BE2C (cell line): Measurements from ENCODE around the gene KIRREL3.
"Not testable (repeated sequence)": the region's sequence is repeated elsewhere in the genome, so short reads cannot be mapped to it uniquely, and the experiment has no call there.

Experiments used
- DNase-seq: peaks from one replicate; pipeline ENCODE4 v3.0.0-alpha.2; 2020
- H3K27me3 ChIP-seq: fragments of 250-450 bp; sonication (Bioruptor Pico); 2 replicates; pipeline ENCODE4 v1.5.1; 2020; ENCODE audit warnings: mild to moderate bottlenecking
- H3K36me3 ChIP-seq: fragments of 250-450 bp; sonication (Bioruptor Pico); 2 replicates; pipeline ENCODE4 v1.5.1; 2020; ENCODE audit warnings: mild to moderate bottlenecking
- H3K4me1 ChIP-seq: fragments of 250-450 bp; sonication (Bioruptor Pico); 2 replicates; pipeline ENCODE4 v1.5.1; 2020
- H3K4me3 ChIP-seq: 2 replicates; pipeline ENCODE4 v1.5.1; 2011; ENCODE audit warnings: low read depth, low read length
- H3K9me3 ChIP-seq: fragments of 250-450 bp; sonication (Bioruptor Pico); 2 replicates; pipeline ENCODE4 v1.5.1; 2020
- CTCF ChIP-seq: IDR thresholded peaks from 2 replicates; pipeline ENCODE4 v1.5.1; 2012; ENCODE audit warnings: mild to moderate bottlenecking, low read depth, low read length

KIRREL3 gene

GRCh38 chr11:126380909-126381308, 619.7 kb downstream of the KIRREL3 start:
- Histone ChIP-seq H3K27me3 (no peaks in the 10 kb centered on the region), H3K4me3 (no peak overlapping the region), H3K9me3 (no peaks in the 10 kb centered on the region), H3K4me1 (peaks cover 6% of the 10 kb centered on the region; the same call in 1 of the 2 replicates), H3K36me3 (no peaks in the 10 kb centered on the region)
- no peak for TF ChIP-seq CTCF
- DNase-seq, result no peak

- peaks cover 6% of the 10 kb centered on the region; the same call in 1 of the 2 replicates for H3K4me1 ChIP-seq
- DNase-seq, result no peak
- H3K9me3 ChIP-seq, result no peaks in the 10 kb centered on the region
- H3K27me3 ChIP-seq, result no peaks in the 10 kb centered on the region
- H3K36me3 ChIP-seq, result no peaks in the 10 kb centered on the region
- H3K4me3 ChIP-seq, result no peak overlapping the region
- no peak for TF ChIP-seq CTCF
Observed at GRCh38 chr11:126378763-126379162, 621.8 kb downstream of the KIRREL3 start.

- Histone ChIP-seq H3K4me1 (peaks cover 6% of the 10 kb centered on the region; the same call in 1 of the 2 replicates), H3K9me3 (no peaks in the 10 kb centered on the region), H3K27me3 (no peaks in the 10 kb centered on the region), H3K4me3 (no peak overlapping the region), H3K36me3 (no peaks in the 10 kb centered on the region)
- TF ChIP-seq CTCF, result no peak
- DNase-seq, result no peak
Observed at GRCh38 chr11:126375726-126376125, 624.8 kb downstream of the KIRREL3 start.

- H3K36me3 ChIP-seq, H3K9me3 ChIP-seq, H3K27me3 ChIP-seq: not testable (repeated sequence)
Observed at GRCh38 chr11:126374562-126375300, 625.8 kb downstream of the KIRREL3 start.

GRCh38 chr11:126373389-126374066, 627.0 kb downstream of the KIRREL3 start:
- H3K9me3 ChIP-seq, H3K4me3 ChIP-seq, H3K36me3 ChIP-seq, DNase-seq, H3K4me1 ChIP-seq, H3K27me3 ChIP-seq: not testable (repeated sequence)

More at GRCh38 chr11:126374562-126375300, 625.8 kb downstream of the KIRREL3 start:
- not testable (repeated sequence) for H3K4me3 ChIP-seq, DNase-seq, H3K4me1 ChIP-seq
